Raji (cell line): Measurements from ENCODE around the gene DNAI7.

Source experiments
- POLR2A ChIP-seq: IDR thresholded peaks from 2 replicates; pipeline ENCODE4 v1.6.1; 2011; ENCODE audit warnings: low read depth, low read length, control low read depth; ENCODE audit not compliant: insufficient read depth

Gene DNAI7

DNA sequence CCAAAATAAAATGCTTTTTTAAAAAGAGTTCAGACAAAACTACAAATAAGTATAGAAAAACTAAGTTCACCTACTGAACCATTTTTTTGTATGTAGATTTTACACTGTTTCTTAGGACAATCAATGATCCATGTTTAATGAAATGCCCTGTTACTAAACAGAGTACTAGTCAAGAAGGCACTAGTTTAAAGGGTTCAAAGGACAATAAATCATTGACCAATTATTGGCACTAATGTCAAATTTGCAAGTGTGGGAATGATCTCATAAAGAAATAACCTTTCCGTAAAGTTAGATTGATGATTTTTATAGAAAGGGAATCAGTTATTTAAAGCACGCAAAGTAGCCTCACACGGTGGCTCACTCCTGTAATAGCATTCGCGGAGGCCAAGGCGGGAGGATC lies 4.2 kb downstream of the DNAI7 start:
- TF ChIP-seq POLR2A, result no peak

DNA sequence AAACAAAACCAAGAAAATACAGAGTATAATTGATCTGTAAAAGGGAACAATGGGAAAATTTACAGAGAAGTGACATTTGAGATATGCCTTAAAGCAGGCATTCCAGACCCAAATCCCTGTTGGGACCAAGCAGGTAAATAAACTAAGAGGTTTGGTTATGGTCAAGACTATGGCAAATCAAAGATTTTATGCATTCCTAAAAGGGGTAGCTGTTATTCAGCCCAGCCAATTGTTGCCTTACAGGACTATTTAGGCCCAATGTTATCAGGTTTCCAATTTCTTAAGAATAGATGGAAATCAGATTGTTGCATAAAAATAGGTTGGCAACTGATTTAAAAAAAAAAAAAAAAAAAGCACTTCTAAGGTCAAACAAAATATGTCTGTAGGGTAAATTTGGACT lies 5.3 kb downstream of the DNAI7 start:
- no peak for TF ChIP-seq POLR2A

DNA sequence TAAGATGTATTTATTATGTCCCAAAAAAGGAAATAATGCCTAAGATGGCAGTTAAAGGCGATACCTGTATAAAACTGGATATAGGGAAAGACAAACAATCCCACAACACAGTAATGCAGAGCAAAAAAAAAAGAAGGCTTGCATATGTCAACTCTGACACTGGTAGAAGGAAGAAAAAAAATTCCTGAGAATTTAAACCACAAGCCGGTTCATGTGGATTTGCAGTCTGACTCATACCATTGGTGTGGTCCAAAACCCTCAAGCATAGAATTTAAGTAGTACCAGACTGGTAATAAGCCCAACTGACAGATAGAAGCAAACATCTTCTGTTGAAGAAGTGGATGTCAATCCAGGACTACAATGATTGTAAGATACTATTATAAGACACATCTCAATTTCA lies 7.2 kb downstream of the DNAI7 start:
- no peak for TF ChIP-seq POLR2A

DNA sequence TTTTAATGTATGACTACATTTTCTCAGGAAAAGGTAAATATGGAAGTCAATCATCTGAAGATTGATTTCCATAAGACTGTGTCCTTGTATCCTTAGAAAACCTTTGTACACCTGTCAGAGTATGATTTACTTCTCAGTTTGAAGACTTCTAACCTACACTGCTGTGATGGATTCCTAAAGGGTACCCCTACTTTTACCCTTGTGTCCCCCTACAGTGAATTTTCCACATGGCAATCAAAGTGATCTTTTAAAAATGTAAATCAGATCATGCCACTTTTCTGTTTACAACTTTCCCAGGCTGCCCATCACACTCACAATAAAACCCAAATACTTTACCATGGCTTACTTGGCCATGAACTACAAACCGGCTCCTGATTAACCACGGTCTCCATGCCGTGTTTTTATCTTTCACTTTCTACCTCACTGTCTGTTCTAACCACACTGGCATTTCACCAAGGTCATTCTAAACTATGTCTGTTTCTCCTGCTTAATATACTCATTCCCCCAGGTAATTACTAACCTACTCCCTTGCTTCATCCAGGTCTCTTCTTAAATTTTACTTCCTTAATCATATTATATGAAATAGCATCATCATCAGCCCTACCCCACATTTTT lies 8.1 kb downstream of the DNAI7 start:
- TF ChIP-seq POLR2A, result no peak

DNA sequence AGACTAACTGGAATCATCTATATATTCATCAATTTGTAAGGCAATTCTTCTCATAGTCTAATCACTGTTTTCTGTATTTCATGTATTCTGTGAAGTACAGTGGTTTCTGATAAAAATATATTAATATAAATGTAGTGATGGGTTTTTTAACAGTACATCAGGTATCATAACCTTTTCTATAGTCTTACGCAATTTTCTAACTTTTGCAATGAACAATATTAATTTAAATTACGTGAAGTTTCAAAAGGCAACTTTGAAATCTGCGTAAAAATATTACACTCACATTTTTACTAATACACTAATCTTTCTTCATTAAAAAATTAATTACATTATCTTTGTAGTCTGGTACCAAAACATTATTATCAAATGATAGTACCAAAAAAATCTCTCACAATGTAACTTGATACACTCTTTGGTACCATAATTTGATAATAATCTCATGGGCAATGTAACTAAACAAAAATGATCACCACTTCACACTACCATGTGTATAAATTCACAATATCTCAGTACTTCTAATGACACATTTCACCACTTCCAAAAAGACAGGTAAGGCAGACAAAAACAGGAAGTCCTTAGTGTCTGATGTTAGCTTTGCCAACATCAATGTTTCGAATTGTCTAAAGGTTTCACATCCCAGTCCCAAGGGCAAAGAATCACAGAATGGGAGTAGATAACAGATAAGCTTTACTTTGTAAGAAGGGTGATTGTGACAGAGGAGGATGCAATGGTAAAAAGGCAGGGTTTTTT lies 8.7 kb downstream of the DNAI7 start:
- TF ChIP-seq POLR2A, result no peak

DNA sequence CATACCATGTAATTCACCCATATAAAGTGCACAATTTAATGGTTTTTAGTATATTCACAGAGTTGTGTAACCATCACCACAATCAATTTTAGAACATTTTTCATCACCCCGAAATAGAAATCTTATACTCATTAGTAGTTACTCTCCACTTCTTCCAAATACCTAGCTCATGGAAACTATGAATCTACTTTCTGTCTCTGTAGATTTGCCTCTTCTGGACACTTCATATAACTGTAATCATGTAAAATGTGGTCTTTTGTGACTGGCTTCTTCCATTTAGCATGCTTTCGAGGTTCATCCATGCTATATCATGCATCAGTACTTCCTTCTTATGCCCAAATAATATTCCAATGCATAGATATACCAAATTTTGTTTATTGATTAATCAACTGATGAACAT lies 10.8 kb downstream of the DNAI7 start:
- TF ChIP-seq POLR2A, result no peak

DNA sequence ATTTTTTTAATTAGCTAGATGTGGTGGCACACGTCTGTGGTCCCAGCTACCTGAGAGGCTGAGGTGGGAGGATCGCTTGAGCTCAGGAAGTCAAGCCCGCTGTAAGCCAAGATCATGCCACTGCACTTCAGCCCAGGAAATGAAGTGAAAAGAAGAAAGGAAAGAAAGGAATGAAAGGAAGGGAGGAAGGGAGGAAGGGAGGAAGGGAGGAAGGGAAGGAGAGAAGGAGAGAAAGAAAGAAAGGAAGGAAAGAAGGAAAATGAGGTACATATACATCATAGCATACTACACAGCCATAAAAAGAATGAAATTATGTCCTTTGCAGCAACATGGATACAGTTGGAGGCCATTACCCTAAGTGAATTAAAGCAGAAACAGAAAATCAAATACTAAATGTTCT lies 12.2 kb downstream of the DNAI7 start:
- no peak for TF ChIP-seq POLR2A

DNA sequence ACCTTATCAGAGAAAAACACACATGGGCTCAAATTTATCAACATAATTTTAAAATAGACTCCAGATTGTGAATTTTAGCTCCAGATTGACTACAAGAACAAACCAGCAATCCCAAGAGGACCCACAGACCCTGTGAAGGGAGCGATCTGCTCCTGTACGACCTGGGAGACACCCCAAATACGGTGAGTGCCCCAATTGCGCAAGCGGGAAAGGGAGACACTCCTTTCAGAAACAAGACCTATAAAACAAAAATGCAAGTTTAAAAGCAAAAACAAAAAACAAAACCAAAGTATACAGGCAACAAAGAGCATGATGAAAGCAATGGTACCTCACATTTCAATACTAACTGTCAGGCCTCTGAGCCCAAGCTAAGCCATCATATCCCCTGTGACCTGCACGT lies 32.1 kb downstream of the DNAI7 start:
- no peak for TF ChIP-seq POLR2A

DNA sequence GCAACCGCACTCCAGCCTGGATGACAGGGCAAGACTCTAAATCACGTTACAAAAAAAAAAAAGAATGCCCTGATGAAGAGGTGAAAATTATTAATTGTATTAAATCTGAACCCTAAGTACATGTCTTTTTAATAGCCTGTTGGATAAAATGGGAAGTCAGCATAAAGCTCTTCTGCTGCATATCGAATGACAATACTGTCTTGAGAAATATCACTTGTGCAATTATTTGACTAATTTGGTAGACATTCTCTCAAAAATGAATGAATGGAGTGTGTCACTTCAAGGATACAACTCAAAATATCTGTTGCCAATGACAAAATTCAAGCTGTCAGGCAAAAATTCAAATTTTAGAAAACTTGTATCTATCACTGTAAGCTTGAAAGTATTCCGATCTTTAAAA lies 38.9 kb downstream of the DNAI7 start:
- TF ChIP-seq POLR2A, result no peak

DNA sequence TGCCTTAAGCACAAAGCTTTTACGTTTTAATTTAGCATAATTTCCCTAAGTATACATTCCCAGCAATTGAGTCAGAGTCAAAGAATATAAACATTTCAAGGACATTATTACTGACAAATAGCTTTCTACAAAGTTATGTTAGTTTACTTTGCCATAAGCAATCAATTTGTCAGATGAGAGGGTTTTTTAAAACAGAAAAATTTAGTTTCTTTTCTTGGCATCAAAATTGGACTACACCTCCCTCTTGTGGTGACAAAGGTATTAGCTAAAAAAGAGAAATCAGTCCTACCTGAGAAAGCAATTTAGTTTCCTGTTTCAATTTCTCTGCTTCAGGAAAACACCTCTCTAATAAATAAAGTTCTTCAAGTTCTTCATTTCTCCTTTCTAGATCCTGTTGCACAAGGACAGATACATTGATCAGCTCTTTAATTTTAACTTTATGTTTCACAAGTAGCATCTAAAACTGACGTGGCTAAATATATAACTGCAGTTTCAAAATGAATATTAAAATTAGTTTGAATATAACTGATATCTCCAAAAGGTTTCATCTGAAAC lies 39.9 kb downstream of the DNAI7 start:
- TF ChIP-seq POLR2A, result no peak

DNA sequence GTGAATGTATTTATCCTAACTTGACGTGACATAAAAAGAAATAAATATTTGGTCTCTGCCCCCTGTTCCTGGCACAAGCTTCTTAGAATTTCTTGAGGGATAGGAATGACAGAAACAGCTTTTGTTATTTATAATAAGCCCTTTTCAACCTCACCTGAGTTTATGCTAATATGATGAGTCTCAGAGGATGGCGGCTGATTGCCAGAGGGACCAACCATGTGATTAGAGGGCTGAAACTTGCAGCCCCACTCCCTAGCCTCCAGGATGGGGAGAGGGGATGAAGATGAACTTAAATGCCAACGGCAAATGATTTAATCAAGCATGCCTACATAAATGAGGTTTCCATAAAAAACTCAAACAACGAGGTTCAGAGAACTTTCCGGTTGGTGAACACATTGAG lies 42.9 kb downstream of the DNAI7 start:
- TF ChIP-seq POLR2A, result no peak

DNA sequence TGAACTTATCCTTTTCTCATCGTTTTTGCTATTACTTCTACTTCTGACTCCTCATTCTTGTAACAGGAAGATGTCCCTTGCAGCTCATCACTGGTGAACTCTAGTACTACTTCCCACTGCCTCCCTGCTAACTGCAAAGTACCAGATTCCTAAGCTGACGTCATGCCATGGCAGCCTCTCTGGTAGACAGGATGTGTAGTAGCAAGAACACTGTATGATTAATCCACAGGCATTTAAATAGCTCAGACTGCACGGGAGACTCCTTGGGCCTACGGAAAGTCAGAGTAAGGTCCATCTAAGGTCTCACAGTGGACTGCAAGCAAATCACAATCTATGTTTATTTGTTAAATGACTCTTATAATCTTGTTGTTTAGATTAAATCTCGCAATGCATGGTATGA lies 43.5 kb downstream of the DNAI7 start:
- no peak for TF ChIP-seq POLR2A

DNA sequence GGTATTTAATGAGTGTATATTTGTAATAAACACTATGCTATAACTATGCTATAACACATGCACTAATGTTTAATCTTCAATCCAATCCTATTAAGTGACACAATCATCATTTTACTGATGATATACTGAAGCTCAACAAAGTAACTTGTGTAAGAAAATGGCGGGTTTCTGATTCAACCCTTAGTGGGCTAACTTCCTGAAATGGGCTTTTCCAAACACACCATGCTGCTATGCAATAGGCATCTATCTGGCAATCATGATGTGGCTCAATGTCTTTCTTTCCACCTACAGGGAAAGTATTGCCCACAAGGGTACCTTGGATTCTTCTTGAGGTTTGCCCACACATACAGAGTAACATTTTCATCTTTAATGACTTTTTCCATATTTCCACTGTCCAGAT lies 48.3 kb downstream of the DNAI7 start:
- no peak for TF ChIP-seq POLR2A

DNA sequence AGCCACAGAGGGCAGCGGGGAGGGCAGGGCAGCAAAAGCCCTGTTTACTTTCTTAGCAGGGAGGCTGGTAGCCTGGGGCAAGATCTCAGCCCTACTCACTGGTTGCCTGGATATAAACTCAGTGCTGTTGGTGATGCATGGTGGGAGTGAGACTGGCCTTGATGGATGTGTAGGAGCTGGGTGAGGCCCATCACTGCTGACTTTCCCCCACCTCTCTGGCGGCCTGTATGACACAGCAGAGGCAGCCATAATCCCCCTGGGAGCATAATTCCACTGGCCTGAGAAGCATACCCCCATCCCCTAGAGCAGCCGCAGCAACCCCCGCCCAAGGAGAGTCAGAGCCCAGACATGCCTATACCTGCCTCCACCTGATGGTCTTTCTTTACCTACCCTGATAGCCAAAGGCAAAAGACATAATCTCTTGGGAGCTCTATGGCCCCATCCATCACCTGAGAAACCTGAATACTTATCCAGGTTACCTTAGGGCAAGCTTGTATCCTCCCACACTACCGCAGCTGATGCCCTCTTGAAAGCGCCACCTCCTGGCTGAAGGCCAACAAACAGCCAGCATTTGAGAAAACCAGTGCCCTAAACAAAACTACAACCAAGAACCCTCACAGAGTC lies 59.3 kb downstream of the DNAI7 start:
- TF ChIP-seq POLR2A, result no peak

DNA sequence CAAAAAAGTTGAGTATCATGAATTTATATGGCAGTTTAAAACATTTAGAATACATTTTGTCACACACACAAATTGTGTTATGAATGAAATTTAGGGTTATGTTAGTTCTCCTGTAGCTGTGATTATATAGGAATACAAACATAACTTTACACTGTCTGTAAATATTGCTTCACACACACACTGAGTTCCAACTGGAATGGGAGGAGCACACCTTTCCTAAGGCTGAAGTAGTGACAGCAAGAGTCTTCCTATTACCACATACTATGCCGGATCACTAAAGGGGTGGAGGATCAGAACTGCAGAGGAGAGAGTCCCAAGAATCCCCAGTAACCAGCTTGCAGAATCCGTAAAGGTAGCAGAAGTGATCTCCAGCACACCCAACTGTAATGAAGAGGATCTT lies 63.7 kb downstream of the DNAI7 start:
- TF ChIP-seq POLR2A, result no peak

DNA sequence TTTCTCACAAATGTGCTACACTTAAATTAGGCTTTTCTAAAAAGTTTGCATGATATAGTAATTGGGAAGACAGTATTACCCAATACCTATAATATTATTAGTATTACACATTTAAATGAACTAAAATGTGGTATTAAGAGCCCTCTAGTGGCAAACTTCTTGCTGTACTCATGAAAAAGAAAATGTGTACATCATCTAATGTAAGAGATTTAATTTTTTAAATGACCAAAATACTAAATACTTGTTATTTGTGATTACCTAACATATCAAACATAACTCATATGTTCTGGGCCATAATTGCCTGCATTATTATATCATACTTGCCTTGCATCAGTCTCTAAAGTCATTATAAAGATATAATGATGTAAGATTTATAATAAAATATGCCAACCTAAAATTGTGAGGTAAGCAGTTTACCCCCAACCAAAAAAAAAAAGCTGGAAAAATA lies 64.2 kb downstream of the DNAI7 start:
- no peak for TF ChIP-seq POLR2A
